KBM-7 (cell line): Measurements from ENCODE around the gene BIRC3.
A peak's percentile ranks its signal among the peaks of the same experiment; 100 is the strongest.

ENCODE experiments used
- DNase-seq: peaks from one replicate; pipeline ENCODE4 v3.0.0-alpha.2; 2015
- in situ Hi-C: fragments of 300-500 bp; cut with MboI; formaldehyde crosslinking; loops from 2 replicates; pipeline ENCODE4 v1.14.3; 2020; ENCODE audit warnings: low sequenced_read_pairs, low pct_unique_long_range_greater_than_20kb, mixed read lengths

BIRC3 gene

DNA sequence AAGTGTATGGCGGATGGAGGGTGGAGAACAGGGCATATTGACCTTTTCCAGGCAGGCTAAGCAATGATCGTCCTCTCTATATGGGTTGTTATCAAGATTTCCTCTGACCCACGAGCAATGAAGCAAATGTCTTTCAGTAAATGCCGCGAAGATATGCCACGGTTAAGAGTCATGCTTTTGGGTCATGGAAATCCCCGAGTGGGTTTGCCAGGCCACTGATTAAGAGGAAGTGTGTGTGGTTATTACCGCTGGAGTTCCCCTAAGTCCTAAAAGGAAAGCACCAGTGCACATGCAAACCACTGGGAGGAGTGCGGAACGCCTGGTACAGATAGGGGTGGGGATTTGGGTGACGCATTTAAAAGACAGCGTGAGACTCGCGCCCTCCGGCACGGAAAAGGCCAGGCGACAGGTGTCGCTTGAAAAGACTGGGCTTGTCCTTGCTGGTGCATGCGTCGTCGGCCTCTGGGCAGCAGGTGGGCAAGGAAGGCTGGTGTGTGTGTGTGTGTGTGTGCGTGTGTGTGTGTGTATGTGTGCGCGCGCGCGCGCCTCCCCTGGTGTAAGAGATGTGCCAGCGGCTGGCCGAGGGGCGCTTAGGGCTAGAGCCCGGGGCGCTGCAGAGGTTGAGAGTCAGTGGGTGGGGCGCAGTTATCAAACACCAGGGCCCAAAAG is at the start of gene BIRC3:
Gene BIRC3 (plus strand): TSS at position 386 of the 669 bp plus-strand sequence. CDS start 7,026 bp downstream, outside the sequence.
- in situ Hi-C loops = no loop called here
- peak; percentile 82 for DNase-seq

GRCh38 chr11:102267609-102268008 is 49.7 kb upstream of the BIRC3 start:
- peak; percentile 8 for DNase-seq
- in situ Hi-C loops = no loop called here

DNA sequence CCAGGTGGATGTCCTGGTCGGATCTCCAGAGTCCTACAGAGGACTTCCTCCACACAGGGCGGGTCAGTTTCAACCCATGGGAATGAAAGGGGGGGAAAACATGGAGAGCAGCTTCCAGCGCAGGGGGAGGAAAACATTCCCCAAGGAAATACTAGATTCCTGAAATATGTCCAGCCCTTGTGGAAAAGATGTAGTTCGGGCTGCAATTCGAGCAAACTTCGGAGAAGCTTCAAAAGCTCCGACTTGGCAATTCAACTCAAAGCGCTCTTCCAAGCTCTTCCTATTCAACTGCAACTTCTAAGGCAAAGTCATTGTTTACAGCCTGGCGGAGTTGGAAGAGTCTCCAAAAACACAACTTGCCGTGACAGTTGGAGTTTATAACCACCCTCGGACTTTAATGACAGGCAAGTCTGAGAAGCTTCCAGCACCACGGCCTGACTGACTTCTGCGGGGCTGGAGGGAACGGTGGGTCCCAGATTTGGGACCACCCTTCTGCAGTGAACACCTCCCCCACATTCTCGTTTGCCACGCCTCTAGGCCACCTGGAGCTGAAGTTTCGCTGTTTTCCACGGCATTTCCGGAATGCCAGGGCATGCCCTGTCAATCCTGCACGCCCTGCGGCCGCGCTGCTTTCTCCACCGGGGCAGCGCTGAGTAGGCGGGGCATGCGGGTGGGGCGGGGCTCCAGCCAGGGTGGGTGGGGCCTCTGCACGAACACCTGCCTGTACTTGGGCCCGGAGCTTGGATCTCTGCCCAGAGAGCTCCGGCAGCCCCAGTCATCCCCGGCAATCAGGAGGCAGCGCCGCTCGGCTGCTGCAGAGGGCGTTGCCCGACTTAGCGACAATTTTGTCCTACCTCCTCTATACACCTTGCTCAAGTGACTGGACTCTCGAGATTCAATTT is 49.0 kb upstream of the BIRC3 start:
- in situ Hi-C loops = no loop called here
- peak; percentile 66 for DNase-seq

DNA sequence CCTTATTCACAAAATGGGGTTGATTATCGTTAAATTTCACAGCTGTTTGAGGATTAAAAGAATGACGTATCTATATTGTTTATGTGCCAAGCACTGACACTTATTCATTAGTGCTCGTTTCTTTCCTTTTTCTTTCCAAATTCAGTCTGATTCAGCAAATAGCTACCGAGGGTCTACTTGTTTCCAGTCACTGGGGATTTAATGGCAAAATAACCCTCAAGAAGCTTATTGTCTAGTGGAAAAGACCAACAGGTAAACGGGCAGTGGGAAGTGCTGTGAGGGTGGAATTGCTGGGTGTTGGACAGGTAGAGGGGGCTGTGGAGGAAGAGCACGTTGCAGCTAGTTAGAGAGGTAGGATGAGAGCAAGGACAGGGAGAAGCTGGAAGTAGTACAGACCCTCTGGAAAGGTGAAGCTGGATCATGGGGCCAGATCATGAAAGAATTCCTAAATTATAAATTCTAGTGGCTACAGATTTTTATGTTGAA is 48.3 kb upstream of the BIRC3 start:
- in situ Hi-C loops = no loop called here
- DNase-seq = no peak

- no peak for DNase-seq
- in situ Hi-C loops = no loop called here
These were observed 47.4 kb upstream of the BIRC3 start for GRCh38 chr11:102269927-102270326.

DNA sequence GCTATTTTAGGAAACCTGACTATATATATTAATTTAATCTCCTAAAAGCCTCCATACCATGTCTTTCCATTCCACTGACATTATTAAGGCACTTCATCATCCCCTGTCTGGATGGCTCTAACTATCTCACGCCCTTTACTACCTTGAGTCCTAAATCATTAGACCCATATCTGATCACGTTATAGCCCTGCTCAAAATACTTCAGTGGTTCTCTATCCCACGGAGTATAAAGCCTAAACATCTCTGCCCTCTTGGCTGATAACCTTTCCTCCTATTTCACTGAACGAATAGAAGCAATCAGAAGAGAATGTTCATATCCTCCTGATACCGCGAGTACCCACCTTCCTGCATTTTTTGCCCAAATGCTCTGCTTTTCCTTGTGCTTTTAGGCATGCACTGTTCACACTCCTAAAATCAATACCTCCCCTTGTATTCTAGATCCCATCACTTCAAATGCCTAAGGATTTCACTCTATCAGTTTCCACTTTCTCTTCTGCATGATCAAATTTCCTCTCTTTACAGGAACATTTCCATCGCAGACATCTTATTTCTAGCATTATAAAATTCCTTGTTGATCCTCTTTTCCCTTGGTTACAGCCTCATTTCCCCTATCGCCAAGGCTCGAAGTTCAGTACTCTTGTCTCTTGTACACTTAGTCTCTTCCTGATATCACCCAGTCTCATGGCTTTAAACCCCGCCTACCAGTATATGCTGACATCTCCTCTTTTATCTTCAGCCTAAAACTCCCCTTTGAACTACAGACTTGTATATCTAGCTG is 45.0 kb upstream of the BIRC3 start:
- no peak for DNase-seq
- in situ Hi-C loops = no loop called here

DNA sequence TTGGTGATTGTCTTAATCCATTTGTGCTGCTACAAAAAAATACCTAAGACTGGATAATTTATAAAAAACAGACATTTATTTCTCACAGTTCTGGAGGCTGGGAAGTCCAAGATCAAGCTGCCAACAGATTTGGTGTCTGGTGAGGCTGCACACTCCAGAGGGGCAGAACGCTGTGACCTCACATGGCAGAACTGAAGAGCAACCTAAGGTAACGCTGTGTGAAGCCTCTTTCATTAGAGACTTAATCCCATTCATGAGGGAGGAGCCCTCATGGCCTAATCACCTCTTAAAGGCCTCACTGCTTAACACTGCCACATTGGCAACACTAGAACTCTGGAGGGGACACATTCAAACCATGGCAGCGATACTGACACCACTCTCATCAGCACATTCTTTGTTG is 42.7 kb upstream of the BIRC3 start:
- no peak for DNase-seq
- in situ Hi-C loops = no loop called here

DNA sequence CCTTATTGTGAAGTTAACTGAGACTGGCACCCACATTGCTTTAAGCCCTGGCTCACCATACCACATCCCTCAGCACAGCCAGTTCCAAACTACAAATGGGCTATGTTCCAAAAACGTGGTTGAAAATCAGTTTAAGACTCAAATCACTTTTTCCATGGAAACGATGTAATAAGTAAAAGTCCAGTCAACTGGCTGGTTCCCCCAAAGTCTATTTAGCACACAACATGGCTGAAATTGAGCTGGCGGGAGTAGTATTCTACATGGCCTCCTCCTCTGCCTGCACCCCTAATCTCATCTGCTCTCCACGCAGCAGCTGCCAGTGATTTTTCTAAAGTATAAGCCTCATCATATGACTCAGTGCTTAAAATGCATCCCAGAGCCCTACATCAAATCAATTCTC is 40.9 kb upstream of the BIRC3 start:
- in situ Hi-C loops = no loop called here
- DNase-seq = no peak

DNA sequence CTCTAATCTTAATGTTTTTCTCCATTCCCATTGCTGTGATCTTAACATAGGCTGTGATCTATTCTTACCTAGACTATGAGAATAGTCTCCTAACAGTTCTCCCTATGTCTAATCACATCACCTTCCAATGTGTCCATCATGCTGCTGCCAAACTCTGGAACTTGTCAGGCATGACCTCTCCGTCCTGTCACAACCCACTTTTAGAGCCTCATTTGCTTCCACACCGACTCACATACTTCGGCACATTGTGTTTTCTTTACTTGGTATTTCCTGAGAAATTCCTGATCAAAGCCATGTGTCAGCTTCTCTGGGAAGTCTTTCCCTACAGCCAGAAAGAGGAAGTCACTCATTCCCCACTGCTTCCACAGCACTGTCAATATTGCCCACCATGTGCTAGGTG is 40.5 kb upstream of the BIRC3 start:
- in situ Hi-C loops = no loop called here
- no peak for DNase-seq

DNA sequence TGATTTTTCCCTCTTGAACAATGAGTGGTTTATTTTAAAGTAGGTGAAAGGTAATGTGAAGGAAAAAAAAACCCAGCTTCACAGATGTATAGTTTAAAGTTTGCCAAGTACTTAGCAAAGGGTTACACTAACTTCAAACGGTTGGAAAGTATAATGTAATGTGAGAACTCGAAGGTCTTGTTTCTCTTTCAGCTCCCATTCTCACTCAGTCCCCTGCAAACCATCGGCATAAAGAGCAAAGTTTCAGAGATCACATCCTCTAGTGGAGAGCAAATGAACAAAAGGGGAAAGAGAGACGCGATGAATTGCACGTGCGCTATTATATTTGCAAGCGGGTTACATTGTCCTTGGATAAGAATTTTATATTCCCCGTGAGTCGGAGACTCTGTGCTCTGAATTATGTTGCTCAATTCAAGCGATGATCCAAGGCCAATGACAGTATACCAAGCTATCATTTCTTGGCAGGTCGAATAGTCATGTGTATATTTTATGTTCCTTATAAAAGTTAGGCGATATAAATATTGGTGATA is 37.6 kb upstream of the BIRC3 start:
- DNase-seq = no peak

GRCh38 chr11:102280245-102280833 is 36.9 kb upstream of the BIRC3 start:
- in situ Hi-C loops = no loop called here
- no peak for DNase-seq

More for the DNA sequence above, 37.6 kb upstream of the BIRC3 start:
- in situ Hi-C loops = no loop called here

DNA sequence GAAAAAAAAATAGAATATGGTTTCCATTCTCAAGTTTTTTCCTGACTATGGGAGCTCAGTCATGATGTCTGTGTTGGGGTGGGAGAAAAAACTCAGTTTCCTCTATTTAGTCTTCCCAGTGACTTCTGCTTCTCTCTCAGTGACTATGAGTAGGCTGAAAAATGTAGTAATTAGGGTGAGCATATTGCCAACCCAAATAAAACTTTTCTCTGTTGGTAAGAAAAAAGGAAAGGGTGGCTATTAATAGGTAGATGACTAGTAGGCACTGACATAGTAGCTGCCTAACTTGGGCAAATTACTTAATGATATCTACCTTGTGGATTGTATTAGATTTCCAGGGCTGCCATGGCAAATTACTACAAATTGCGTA is 34.2 kb upstream of the BIRC3 start:
- in situ Hi-C loops = no loop called here
- DNase-seq = no peak

DNA sequence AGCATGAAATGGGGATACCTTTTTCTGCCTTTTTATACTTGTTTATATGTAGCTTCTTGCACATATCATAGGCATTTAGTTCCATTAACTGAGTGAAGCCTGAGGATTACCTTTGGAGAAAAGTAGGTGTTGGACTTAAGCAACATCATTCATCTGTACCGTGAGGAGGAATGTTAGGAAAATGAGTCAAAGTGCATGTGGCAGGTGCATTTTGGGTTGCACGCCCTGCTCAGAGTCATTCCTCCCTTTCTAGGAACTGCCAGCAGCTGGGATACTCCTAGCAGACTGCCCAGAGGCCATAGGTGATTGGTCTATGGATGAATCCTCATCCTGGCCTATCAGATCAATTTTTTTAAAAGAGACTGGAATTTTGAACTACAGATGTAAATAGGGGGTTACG is 33.3 kb upstream of the BIRC3 start:
- no peak for DNase-seq
- in situ Hi-C loops = no loop called here

- DNase-seq = no peak
- in situ Hi-C loops = no loop called here
These were observed 31.0 kb upstream of the BIRC3 start for GRCh38 chr11:102286292-102286691.

DNA sequence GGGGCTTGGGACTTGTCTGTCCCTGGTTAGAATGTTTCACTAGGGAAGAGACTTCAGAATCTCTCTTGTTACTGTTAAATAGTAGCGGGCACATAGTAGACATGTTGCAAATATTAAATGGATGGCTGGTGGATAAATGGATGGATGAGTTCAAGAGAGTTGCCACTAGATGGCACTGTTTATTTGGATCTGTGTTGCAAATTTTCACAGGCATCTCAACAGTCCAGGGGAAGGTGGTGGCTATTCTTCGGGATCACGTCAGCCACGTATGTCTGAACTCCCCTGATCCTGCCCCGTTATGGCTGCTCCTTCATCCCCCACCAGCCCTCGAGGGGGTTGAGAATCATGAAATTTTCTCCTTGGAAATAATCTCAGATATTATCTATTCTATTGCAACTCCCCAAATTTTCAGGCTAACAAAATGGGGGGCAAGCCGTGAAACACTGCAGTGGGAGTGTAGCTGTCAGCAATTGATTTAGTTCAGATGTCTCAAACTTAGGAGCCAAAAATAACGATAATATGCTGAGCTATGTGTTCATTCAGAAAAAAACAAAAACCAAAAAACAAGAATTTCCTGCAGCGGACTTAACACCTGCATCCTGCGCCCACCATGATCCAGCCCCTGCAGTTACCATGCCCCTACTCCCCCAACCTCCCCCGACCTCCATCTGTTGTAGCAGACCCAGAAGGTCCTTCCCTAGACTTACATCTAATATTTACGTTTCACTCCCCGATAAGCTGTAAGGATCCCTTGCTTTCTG is 29.1 kb upstream of the BIRC3 start:
- in situ Hi-C loops = no loop called here
- peak; percentile 89 for DNase-seq

- in situ Hi-C loops = no loop called here
- DNase-seq = no peak
These were observed 28.6 kb upstream of the BIRC3 start for GRCh38 chr11:102288725-102289083.

- in situ Hi-C loops = no loop called here
These were observed 27.7 kb upstream of the BIRC3 start for GRCh38 chr11:102289592-102289991.

DNA sequence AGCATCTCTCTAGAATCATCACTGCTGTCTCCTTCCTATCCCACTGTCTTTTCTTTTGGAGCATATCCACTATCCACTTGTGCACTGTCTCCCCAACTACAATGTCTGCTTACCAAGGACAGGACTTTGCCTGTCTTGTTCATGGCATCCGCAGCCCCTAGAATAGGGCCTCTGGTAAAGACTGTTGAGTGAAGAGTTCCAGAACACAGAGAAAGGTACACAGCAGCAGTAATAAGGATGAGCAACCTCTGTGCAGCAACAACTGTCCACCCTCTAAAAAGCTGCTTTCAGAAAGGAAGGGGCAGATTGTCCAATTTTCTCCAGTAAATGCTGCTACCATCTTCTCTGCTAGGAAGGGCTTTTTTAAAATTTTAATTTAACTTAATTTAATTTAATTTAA is 25.5 kb upstream of the BIRC3 start:
- DNase-seq = no peak
- in situ Hi-C loops = no loop called here

More at GRCh38 chr11:102289592-102289991, 27.7 kb upstream of the BIRC3 start:
- no peak for DNase-seq
